IPS-NIHi7 (cell line): Measurements from ENCODE around the gene HK1.
"Not testable (repeated sequence)": the region's sequence is repeated elsewhere in the genome, so short reads cannot be mapped to it uniquely, and the experiment has no call there.

Source experiments
- DNase-seq: peaks from one replicate; pipeline ENCODE4 v3.0.0; 2012; ENCODE audit warnings: mixed read lengths; ENCODE audit errors: extremely low spot score

The HK1 gene

DNA sequence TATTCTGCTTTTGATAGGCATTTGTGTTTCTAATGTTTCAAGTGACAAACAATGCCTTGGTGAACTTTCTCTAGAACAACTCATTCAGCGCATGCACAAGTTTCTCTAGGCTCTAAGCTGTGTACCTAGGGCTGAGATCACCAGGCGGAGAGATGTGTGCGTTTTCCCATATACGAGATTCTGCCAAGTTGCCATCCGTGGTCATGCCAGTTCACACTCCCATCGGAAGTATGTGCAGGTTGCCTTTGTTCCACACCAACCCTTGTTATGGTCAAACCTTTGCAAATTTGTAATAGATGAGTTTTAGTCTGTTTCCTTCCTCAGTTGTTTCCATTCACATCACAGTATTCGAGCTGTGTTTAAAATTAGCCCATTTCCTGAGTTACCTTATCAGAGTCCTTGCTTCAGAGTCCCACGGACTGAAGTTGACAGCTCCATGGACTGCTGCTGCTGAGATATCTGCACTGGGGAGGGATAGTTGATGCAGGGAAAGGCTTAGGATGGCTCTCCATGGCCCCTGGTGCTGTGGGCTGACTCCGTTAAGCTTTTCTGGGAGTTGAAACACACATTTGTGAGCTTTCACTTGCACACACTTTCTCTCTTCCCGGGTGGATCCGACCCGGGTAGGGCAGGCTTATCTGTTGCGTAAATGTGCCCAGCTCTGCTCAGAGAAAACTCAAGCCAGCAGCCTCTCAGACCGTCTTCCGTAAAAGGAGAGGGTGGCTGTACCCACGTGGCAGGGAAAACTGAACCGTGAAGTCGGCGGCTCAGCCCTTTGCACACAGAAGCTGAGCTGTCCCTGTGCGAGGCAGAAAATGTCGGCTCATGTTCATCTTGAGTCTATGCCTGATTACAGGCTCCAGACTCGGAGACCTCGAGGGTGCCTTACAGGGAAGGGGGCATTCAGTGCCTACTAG is 49.4 kb downstream of the HK1 start:
- no peak for DNase-seq

DNA sequence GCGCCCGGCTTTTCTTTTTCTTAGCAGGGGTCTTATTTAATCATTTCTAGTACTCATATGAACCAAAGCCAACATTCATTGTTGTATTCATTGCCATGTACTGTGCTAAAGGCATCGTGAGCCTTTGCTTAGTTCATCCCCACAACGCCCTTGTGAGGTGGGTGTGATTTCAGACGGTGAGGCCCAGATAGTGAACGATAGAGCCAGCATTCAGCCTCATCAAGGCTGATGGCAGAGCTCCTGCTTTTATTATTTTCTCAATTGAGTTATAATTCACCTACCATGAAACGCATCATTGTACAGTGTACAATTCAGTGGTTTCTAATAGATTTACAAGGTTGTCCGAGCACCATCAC is 50.1 kb downstream of the HK1 start:
- no peak for DNase-seq

DNA sequence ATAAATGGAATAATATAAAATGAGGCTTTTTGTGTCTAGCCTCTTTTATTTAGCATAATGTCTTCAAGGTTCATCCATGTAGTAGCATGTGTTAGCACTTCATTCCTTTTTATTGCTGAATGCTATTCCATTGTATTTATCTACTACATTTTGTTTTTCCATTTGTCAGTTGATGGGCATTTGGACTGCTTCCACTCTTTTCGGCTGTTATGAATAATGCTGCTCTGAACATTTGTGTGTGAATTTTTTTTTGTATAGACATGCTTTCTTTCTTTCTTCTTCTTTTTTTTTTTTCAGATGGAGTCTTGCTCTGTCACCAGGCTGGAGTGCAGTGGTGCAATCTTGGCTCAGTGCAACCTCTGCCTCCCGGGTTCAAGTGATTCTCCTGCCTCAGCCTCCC is 50.6 kb downstream of the HK1 start:
- DNase-seq: not testable (repeated sequence)

DNA sequence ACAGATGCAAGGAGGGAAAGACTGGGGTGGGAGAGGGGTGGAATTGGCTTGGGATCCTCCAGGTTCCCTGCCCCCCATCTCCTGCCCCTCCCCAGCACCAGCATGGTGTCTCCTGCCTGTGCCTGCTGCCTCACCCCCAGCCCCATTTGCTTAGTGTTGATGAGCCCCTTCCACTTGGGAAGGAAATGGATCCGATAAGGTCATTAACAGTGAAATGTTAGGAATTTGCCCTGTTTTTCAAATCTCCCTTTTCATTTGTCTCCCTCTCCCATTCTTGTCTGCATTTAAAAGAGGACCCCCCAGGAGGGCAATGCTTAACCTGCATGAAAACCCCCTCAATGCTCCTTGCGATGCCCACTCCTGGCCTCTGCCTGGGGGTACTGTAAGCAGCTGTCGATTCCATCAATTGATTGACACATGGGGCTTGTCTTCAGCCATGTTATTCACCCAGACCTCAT is 51.5 kb downstream of the HK1 start:
- DNase-seq: peak; percentile 74

DNA sequence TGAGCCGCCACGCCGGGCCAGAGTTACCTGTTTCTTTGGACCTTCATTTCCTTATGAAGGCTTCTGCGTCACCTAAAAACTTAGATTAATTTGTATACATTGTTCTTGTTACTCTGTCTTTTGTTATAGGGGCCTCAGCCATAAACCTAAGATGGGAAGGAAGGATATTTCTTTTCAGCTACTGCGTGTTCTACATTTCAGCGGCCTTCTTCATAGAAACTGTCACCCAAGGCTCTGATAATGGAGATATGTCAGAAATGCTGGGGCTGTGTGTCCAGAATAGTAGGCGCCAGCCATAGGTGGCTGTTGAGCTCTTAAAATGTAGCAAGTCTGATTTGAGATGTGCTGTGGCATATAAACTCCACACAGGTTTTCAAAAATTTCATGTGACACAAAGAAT is 52.9 kb downstream of the HK1 start:
- no peak for DNase-seq

DNA sequence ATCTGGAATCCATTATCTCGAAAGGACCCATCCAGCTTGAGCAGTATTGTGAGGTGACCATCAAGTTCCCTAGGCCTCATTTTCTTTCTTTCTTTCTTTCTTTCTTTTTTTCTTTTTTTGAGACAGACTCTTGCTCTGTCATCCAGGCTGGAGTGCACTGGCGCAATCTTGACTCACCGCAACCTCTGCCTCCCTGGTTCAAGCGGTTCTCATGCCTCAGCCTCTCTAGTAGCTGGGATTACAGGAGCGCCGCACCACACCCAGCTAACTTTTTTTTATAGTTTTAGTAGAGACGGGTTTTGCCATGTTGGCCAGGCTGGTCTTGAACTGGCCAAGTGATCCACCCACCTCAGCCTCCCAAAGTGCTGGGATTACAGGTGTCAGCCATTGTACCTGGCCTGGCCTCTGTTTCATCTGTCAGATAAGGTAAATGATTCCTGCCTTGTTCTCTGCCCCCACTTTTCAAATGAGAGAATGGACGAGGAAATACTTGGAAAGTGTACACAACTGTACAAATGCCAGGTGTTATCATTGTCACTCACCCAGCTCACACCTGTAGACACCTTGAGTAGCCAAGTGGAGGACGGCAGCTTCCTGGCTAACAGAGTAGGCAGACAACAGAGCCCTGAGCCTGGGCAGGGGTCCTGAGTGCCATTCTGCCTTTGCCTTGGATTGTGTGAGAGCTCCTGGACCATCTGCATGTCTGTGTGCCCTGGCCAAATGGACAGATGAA is 54.1 kb downstream of the HK1 start:
- DNase-seq: no peak

DNA sequence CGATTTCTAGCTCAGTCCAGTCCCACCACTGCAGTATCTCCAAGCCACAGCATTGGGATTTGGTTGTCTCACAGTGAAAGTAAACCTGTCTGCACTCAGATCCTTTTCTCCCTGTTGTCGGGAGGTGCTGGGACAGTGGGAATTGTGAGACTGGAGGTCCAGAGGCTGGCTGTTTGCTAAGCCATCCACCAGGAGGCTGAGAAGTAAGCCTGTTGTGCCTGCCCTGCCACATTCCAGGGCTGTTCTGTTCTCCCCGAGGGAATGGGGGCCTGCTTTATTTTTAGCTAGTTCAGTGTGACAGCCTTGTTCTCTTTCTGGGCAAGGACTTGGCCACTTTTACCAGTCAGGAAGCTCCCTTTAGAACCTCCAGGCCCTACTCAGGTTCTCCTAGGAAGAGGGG is 54.9 kb downstream of the HK1 start:
- peak; percentile 72 for DNase-seq

DNA sequence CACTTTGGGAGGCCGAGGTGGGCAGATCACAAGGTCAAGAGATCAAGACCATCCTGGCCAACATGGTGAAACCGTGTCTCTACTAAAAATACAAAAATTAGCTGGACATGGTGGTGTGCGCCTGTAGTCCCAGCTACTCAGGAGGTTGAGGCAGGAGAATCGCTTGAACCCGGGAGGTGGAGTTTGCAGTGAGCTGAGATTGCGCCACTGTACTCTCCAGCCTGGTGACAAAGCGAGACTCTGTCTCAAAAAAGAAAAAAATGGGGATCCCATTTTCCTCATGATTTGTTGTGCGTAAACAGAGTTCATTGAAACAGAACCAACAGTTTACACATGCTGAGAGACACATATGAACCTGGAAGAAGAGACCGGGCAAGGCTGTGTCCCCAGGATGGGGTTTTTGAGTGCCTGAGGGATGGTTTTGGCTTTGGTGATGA is 55.6 kb downstream of the HK1 start:
- not testable (repeated sequence) for DNase-seq

DNA sequence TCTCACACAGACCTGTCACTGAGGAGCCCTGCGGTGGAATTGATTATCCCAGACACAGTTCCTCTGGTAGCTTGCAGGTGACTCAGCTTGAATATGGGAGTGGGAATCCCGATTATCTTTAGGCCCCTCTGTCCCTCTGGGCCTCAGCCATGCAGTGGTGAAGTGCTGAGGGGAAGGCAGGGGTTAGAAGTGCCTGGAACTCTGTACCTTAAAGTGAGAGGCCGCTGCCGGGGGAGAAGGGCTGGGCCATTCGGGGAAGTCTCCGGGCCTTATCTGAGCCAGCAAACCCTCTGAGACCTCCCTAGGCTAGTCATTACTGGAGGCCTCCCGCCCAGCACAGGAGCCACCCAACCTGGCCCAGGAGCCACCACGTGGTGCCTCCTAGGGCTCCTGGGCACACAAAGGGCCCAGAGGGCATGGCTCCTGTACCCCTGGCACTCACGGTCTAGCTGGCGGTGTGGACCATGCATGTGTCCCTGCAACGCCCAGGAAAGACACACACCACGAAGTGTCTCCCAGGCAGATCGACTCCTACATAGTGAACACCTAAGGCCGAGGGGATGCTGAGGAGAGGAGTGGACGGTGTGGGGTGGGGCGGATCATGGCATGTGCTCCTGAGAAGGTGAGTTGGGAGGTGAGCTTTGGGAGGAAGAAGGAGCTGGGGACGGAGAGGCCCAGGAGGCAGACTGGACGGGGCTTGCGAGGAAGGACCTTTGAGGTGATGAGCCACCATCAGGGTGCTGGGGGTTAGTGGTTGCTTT is 56.2 kb downstream of the HK1 start:
- peak; percentile 40 for DNase-seq

DNA sequence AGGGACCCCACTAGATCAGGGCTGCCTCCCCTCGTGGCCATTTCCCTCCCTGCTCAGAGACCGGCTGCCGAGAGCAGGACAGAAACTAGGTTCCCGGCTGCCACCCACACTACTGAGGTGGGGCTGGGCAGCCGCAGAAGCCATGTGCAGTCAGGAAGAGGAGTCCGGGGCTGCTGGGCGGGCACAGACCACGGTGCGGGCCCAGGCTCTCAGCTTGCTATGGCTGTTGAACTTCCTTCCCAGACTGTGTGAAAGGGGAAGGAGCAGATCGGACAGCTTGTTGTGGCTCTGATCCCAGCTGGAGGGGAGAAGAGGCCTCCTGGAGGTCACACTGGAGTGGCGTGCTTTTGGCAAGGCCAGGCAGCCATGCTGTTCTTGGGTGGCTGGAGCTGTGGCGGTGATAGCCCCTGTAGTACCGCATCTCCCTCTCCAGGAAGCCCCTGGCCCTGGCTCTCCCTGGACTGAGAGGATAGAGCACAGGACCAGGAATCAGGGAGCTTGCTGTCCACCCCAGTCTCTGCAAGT is 56.8 kb downstream of the HK1 start:
- no peak for DNase-seq

DNA sequence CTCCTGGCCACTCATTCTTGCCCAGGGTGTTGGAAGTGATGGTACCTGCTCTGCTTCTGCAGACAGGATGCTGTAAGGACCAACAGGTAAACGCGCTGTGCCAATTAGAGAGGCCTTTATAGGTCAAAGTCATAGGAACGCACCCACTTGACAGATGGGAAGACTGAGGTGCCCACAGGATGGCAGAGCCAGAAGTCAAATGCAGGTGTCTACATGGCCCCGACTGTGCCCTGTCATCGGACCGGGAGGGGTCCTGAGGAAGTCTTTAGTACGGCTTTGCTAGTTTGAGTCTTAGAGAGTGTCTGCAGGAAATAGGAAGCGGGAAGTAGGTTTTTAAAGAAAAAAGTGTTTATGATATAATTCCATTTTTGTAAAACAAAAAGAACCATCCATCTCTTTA is 57.3 kb downstream of the HK1 start:
- DNase-seq: no peak

DNA sequence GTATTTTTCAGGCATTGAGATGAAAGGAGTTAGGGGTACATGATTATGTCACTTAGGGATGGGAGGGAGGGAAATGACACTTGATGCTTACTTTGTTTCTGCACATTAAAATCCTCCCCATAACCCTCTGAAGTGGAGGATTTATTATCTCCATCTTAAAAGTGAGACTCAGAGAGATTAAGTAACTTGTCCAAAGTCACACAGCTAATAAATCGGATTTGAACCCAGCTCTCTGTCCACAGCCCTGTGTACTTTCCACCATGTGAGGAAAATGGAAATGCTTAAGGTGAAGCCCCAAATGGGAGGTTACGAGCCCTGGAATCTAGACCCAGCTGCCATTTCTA is 58.6 kb downstream of the HK1 start:
- no peak for DNase-seq

DNA sequence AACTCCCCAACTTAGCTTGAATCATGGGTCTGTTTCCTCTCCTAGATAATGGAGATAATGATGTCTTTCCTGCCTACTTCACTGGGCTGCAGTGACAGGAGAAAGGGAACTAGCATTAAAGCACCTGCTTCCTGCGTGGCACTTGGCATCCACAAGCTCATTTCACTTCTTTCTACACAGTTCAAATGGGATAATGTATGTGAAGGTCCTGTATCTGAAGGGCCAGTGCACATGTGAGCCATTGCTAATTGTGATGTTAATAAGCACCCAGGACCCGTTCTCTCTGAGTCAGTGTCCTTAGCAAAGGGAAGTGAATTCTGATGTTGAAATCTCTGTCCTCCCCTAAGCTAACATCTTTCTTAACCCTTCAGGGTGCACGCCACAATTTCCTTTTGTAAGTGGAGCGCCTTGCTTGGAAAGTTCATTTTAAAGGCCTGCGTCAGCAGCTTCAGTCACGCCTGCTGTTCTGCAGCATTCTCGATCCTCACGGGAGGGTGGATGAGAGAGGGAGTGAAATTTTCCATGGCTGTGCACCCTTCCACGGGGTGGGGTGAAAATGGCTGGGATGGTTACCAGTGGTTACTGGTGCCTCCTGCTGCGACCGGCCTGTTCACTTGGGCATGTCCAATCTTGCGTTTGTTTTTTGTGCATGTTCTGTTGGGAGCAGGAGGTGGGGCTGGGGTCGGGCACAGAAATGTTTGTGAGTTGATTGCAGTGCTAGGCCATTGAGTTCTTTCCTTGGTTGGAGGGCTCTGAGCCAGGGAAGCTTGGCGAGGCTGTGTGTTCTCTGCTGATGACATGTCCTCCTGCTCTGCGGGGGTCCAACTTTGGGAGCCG is 59.2 kb downstream of the HK1 start:
- peak; percentile 46 for DNase-seq

DNA sequence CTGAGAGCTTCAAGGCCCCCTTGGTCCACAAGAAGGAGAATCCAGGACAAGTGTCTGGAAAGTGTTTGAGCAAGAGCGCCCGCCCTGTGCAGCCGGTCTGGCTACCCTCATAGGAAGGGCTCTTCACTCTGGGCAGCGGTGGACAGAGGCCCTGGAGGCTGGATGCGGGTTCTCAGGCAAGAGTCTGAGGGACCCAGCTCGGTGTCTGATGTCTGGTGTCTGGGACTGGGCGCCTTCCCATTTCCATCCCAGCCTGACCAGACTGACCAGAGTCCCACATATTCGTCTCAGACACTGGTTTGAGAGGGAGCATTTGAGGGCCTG is 59.8 kb downstream of the HK1 start:
- DNase-seq: no peak

DNA sequence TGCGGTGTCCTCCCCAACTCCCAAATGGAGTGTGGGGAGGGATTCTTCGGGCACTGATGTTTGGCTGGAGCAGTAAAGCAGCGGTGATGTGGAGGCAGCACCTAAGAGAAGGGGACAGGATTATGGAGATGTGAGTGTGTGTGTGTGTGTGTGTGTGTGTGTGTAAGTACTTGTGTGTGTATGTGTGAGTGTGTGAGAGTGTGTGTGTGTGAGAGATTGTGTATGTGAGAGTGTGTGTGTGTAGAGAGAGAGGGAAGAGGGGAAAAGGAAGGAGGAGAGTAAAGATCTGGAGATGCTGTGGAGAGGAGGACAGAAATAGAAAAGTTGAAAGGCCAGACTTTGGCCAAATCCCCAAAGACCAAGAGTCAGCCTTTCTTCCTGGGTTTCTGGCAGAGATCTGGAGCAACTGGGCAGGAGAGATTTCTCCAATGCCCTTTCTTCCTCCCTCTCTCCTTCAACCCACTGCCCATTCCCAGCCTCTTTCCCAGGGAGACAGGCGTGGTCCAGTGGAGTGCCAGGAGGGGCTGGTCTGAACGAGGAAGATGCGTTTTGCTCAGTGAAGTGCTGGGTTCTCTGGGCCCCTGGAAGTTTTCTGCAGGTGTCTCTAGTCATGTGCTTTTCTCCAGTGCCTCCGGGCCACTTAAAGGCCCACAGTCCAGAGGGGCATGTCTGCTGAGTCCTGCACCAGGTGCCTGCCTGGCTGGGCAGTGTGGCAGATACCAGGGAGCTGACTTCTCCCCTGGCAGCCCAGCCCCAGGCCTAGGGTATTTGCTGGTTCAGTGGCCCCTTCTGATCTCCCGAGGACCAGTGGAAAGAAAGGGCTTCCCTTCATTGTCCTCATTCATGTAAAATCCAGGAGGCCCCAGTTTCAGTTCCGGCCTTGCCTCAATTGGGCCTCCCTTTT is 60.5 kb downstream of the HK1 start:
- no peak for DNase-seq

DNA sequence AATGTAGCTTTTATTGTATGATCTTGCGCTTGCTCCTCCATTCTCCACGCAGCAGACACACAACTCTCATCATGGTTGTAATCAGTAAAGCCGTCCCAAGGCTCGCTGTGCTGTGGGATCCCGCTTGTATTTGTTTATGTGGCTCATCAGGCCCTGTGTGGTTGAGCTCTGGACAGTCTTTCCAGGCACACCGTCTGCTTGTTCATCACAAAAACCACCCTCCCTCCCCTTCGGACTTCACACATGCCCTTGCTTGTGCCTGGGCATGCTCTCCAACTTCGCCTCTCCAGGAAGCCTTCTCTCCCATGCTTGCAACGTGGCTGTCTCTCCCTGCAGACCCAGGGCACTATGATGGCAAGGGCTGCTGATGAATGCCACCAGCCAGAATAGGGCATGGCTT is 62.4 kb downstream of the HK1 start:
- no peak for DNase-seq

DNA sequence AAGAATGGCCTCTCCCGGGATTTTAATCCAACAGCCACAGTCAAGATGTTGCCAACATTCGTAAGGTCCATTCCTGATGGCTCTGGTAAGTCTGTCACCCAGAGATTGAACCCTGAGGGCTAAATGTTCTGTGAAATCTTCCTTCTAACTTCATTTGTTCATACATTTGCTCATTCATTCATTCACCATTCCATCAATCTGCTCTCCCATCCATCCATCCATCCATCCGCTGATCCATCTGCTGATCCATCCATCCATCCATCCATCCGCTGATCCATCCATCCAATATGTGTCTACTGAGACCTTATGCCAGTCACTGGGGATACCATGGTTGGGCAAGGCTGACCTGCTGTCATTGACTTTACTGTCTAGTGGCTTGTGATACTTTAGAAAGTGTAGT is 65.6 kb downstream of the HK1 start:
- DNase-seq: no peak

DNA sequence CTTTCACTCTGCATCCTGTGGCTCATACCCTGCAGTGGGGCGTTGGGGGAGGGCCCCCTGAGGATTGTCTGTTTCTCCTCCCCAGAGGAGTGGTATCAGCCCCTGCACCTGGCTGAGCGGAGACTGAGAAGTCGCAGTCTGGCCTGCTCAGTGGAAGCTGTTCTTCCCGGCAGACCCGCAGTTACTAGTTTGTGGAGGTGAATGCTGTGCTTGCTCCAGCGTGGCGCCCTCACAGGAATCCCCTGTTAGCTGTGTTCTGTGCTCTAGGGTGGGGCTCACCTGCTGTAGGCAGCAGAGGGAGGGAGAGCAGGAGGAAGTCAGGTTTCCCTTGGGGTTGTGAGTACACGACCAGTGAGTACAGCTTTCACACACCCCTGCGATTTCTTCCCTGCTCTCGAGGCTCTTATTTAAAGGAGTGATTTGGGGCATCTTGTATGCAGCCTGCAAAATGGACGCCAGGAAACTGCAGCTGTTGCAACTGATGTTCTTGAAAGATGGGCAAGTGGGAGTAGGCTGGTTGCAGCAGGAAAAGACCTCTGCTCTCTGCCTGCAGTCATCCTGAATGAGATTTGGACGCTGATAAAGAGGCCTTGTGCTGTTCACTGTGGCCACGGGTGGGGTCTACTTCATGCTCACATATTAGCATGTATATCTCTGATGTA is 66.4 kb downstream of the HK1 start:
- no peak for DNase-seq

DNA sequence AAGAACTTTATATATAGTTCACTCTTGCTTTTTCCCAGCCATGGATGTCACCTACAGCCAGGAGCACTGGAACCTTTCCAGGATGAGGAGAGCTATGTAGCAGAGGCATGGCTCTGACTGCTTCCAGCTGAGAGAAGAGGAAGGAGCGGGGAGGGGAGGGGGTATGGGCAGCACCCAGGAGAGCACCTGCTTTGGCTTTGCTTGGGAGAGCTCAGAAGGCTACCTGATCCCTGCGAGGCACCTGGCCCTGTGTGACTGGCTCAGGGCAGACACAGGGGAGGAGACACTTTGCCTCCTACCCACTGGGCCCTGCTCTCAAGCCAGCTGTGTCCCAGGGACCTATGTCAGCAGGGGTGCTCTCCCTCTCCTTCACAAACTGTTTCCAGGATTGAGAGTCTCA is 67.1 kb downstream of the HK1 start:
- peak; percentile 49 for DNase-seq
